HFFc6 (cell line): ENCODE data around the gene SLCO1A2. TPM values are rescaled to one million over a fixed set of nuclear protein-coding genes. Genes with fewer than 3 reads are reported as not detected.

Source experiments
- DNase-seq: peaks from one replicate; pipeline ENCODE4 v3.0.0-alpha.2; 2018
- H3K27ac Mint-ChIP-seq: 2 replicates; pipeline ENCODE4 v1.8.0; 2020; ENCODE audit warnings: mild to moderate bottlenecking, mixed read lengths
- H3K27me3 Mint-ChIP-seq: 2 replicates; pipeline ENCODE4 v1.8.0; 2021; ENCODE audit warnings: mild to moderate bottlenecking, moderate library complexity, mixed read lengths; ENCODE audit not compliant: insufficient read depth
- H3K36me3 Mint-ChIP-seq: 2 replicates; pipeline ENCODE4 v1.8.0; 2021; ENCODE audit warnings: low read depth, mixed read lengths
- H3K4me1 Mint-ChIP-seq: 2 replicates; pipeline ENCODE4 v1.8.0; 2020; ENCODE audit warnings: low read depth, mixed read lengths
- H3K4me3 Mint-ChIP-seq: 2 replicates; pipeline ENCODE4 v1.8.0; 2020; ENCODE audit warnings: mild to moderate bottlenecking, moderate library complexity, mixed read lengths
- H3K9me3 Mint-ChIP-seq: 2 replicates; pipeline ENCODE4 v1.8.0; 2020; ENCODE audit warnings: mild to moderate bottlenecking, mixed read lengths
- total RNA-seq, 6 experiments: library from RNA; stranded (reverse); fragmentation: NEBNext Ultra II Directional; extraction: Animal tissue kit (Norgen Biotek cat#: 25700); gene quantifications; 2 replicates in 1 of 6; 3 replicates in 5 of 6; pipeline ENCODE4 v1.2.3, GENCODE V29; 2021
- TF ChIP-seq, protein P1 (sequence below): fragments of 200-600 bp; sonication (generic); IDR thresholded peaks from 2 replicates; pipeline ENCODE4 v1.5.0; 2021; ENCODE audit warnings: antibody characterized with exemption, mild to moderate bottlenecking

The SLCO1A2 gene
- total RNA-seq, 6 experiments from 2014 or later = not detected

DNA sequence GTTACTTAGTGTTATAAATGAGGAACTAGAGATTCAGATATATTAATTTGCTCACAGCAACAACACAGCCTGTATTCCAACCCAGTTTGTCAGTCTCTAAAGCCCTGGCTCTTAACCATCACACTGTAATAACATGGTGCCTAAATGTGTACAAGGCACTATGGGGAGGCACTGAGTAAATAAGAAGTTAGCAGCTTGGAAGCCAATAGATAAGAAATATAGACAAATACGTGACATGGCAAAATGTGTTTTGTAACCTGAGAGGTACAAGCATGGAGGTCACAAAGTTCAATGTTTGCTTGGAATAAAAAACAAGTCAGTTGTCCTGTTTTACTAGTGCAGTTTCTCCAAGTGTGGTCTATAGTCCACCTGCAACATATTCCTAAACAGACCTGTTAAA is 16.3 kb upstream of the SLCO1A2 start:
- DNase-seq = no peak
- H3K36me3 Mint-ChIP-seq = no peaks in the 10 kb centered on the region

DNA sequence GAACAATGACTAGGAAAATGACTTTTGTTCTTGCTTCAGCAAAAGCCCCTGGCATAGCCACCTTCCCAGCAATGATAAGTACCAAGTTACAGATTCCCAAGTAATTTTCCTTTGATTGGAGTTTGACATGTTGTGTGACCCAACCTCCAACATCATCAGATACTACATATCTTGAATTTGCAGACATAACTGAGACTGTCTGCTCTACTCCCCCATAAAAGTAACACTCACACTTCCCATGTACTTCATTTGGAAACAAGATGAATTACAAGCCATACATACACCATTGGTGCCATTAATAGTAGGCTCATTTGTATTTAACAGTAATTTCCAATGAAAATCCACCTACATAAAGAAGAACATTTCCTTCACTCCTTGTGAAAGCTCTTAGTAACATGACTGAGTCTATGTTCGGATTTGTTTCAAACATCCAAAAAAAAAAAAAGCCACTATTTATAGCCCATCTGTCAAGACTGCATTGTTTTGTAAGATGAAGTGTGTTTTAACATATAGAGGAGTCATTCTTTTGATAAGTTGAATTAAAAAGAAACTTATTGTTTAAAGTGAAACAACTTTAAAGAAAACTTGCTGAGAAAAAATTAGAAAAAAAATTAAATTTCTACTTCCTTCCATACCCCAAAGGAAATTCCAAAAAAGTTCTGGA is 12.0 kb upstream of the SLCO1A2 start:
- TF ChIP-seq, protein P1, sequence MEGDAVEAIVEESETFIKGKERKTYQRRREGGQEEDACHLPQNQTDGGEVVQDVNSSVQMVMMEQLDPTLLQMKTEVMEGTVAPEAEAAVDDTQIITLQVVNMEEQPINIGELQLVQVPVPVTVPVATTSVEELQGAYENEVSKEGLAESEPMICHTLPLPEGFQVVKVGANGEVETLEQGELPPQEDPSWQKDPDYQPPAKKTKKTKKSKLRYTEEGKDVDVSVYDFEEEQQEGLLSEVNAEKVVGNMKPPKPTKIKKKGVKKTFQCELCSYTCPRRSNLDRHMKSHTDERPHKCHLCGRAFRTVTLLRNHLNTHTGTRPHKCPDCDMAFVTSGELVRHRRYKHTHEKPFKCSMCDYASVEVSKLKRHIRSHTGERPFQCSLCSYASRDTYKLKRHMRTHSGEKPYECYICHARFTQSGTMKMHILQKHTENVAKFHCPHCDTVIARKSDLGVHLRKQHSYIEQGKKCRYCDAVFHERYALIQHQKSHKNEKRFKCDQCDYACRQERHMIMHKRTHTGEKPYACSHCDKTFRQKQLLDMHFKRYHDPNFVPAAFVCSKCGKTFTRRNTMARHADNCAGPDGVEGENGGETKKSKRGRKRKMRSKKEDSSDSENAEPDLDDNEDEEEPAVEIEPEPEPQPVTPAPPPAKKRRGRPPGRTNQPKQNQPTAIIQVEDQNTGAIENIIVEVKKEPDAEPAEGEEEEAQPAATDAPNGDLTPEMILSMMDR = no peak
- H3K4me3 Mint-ChIP-seq = no peak overlapping the region
- DNase-seq = no peak
- no peaks in the 10 kb centered on the region for H3K36me3 Mint-ChIP-seq
- H3K9me3 Mint-ChIP-seq = no peaks in the 10 kb centered on the region
- H3K4me1 Mint-ChIP-seq = no peaks in the 10 kb centered on the region
- no peak overlapping the region for H3K27ac Mint-ChIP-seq
- peaks cover 4% of the 10 kb centered on the region for H3K27me3 Mint-ChIP-seq

More for the DNA sequence above, 16.3 kb upstream of the SLCO1A2 start:
- Mint-ChIP-seq H3K4me1 (peaks cover 6% of the 10 kb centered on the region; the same call in 1 of the 2 replicates), H3K9me3 (no peaks in the 10 kb centered on the region), H3K27me3 (peaks cover 4% of the 10 kb centered on the region; the same call in 1 of the 2 replicates), H3K4me3 (no peak overlapping the region), H3K27ac (no peak overlapping the region)
- TF ChIP-seq, protein P1 = no peak

DNA sequence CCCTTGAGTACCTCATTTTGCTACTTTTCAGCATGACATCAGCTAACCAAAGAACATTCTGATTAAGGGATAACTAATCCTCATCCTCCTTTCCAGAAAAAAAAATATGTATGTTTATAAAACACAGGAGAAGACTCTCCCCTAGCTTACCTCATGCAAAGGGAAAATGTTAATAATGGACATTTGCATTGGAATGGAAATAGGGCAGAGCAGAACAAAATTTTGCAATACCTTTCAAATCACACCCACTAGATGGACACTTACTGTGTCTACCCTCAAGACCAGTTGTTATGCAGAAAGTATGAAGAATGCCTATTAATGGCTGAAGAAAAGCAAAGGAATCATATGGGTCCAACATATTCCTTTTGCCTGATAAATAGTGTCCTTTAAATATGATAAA is 8.9 kb upstream of the SLCO1A2 start:
- no peak overlapping the region for H3K27ac Mint-ChIP-seq
- H3K27me3 Mint-ChIP-seq = no peaks in the 10 kb centered on the region; the same call in 1 of the 2 replicates
- no peak for DNase-seq
- H3K4me3 Mint-ChIP-seq = no peak overlapping the region
- TF ChIP-seq, protein P1 = no peak
- no peaks in the 10 kb centered on the region for H3K4me1 Mint-ChIP-seq
- H3K36me3 Mint-ChIP-seq = no peaks in the 10 kb centered on the region
- H3K9me3 Mint-ChIP-seq = no peaks in the 10 kb centered on the region

DNA sequence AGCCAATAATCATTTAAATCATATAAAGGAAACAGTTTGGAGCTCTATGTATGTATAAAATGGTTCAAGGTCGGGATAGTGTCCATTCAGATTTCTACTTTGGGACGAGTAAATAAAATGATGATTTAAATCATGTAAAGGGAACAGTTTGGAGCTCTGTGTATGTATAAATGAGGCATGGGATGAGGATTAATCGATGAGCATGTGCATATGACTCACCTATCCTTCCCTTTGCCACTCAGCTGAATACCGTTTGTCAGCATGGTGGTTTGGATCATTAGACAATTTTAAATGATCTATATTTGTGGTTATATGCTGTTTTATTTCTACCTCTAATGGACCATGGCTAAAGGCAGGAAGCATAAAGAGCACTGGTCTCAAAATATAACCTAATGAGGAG is 7.1 kb upstream of the SLCO1A2 start:
- DNase-seq = no peak
- Mint-ChIP-seq H3K9me3 (no peaks in the 10 kb centered on the region), H3K27me3 (no peaks in the 10 kb centered on the region; the same call in 1 of the 2 replicates), H3K4me3 (no peak overlapping the region), H3K27ac (no peak overlapping the region), H3K4me1 (no peaks in the 10 kb centered on the region), H3K36me3 (no peaks in the 10 kb centered on the region)
- TF ChIP-seq, protein P1 = no peak

DNA sequence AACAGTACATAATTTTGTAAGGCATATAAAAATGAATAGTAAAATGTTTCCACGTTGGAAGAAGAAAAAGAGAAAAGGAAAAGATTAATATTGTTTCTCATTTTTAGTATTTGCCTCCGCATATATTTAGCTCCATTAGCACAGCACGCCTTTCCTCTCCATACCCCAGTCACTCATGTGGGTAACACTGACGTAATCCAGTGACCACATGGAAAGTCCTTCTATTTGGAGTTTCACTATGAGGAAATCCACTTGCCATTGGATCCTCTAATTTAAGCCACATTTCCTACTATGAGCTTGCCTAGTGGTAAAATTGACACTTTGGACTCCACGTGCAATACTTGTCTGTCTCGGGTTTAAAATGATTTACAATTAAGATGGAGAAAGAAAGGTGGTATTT is 5.7 kb upstream of the SLCO1A2 start:
- TF ChIP-seq, protein P1 = no peak
- no peak for DNase-seq
- no peaks in the 10 kb centered on the region for H3K36me3 Mint-ChIP-seq
- no peaks in the 10 kb centered on the region; the same call in 1 of the 2 replicates for H3K27me3 Mint-ChIP-seq
- H3K9me3 Mint-ChIP-seq = no peaks in the 10 kb centered on the region
- H3K27ac Mint-ChIP-seq = no peak overlapping the region
- H3K4me1 Mint-ChIP-seq = no peaks in the 10 kb centered on the region
- H3K4me3 Mint-ChIP-seq = no peak overlapping the region
